ENCODE data around the gene SYNE1.

SYNE1 gene

DNA sequence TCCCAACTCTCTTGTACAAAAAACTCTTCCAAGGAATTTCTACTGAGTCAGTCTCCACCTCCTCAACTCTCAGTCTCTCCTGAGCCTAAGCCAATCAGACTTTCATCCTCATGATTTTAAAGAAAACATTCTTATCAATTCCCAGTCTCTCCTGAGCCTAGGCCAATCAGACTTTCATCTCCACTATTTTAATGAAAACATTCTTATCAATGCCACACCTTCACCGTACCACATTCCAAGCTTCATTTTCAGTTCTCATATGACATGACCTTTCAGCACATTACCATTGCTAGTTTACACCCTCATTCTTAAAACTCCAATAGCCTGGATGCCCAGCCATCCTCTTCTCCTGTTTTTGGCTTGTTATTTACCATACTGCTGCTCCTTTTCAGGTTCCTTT lies 42.5 kb downstream of the SYNE1 start:
- H3K27me3 ChIP-seq (ENCODE audit: control insufficient read depth, insufficient read depth, low read length, poor library complexity, severe bottlenecking): no peaks in the 10 kb centered on the region
- no peak overlapping the region for H3K4me3 ChIP-seq (ENCODE audit: insufficient read depth, low read depth, low read length)
- 91 to 94% methylated on average over 1 of the region's 1 CpG for WGBS, 2 experiments
- no peaks in the 10 kb centered on the region for H3K36me3 ChIP-seq (ENCODE audit: control insufficient read depth, insufficient read depth, low read length)
- no peaks in the 10 kb centered on the region for H3K9me3 ChIP-seq (ENCODE audit: control insufficient read depth, low read length)
- no peaks in the 10 kb centered on the region for H3K4me1 ChIP-seq (ENCODE audit: control insufficient read depth, insufficient read depth, low read length)
- no peak overlapping the region for H3K27ac ChIP-seq (ENCODE audit: insufficient read depth, low read depth, low read length, poor library complexity, severe bottlenecking)

DNA sequence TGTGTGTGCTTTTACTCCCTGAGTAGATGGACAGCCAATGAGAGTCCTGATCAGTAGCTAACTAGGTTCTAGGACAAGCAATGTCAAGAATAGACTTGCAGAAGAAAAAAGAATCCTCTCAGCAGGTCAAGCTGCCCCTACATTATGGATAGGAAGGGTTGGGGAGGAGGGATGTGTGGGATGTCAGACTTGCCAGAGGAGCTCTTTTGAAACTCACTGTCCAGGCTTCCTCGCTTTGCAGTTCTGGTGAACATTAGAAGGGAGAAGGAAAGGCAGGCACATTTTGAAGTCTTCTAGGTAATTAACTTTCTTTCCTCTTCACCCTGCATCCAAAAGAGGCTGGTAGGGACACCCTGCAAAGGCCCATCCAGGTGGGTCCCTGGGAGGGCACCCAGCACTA lies 48.7 kb downstream of the SYNE1 start:
- 93 to 94% methylated on average over 1 of the region's 1 CpG for WGBS, 2 experiments
- H3K36me3 ChIP-seq (ENCODE audit: control insufficient read depth, insufficient read depth, low read length): no peaks in the 10 kb centered on the region
- no peaks in the 10 kb centered on the region for H3K27me3 ChIP-seq (ENCODE audit: control insufficient read depth, insufficient read depth, low read length, poor library complexity, severe bottlenecking)
- H3K4me1 ChIP-seq (ENCODE audit: control insufficient read depth, insufficient read depth, low read length): no peaks in the 10 kb centered on the region
- H3K27ac ChIP-seq (ENCODE audit: insufficient read depth, low read depth, low read length, poor library complexity, severe bottlenecking): no peak overlapping the region
- no peak overlapping the region for H3K4me3 ChIP-seq (ENCODE audit: insufficient read depth, low read depth, low read length)
- no peaks in the 10 kb centered on the region for H3K9me3 ChIP-seq (ENCODE audit: control insufficient read depth, low read length)

DNA sequence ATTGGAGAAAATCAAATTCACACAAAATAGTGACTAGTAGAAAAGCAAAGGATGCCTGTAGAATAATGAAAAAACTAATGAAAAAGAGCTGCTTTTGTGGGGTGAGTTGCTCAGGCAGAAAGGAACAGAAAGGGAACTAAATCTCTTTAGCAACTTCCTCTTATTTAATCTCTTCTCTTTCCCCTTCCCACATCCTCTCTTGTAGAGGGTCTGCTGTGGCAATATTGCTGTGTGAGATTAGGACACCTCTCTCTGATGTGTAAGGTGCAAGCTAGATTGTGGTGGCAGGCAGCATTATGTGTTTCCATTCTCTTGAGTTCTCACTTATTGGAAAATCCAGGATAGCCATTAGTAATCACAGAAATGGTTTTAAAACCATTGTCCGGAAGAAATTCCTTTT lies 49.7 kb downstream of the SYNE1 start:
- H3K27me3 ChIP-seq (ENCODE audit: control insufficient read depth, insufficient read depth, low read length, poor library complexity, severe bottlenecking): no peaks in the 10 kb centered on the region
- H3K27ac ChIP-seq (ENCODE audit: insufficient read depth, low read depth, low read length, poor library complexity, severe bottlenecking): no peak overlapping the region
- no peaks in the 10 kb centered on the region for H3K4me1 ChIP-seq (ENCODE audit: control insufficient read depth, insufficient read depth, low read length)
- no peaks in the 10 kb centered on the region for H3K36me3 ChIP-seq (ENCODE audit: control insufficient read depth, insufficient read depth, low read length)
- H3K4me3 ChIP-seq (ENCODE audit: insufficient read depth, low read depth, low read length): no peak overlapping the region
- WGBS, 2 experiments: no CpG with 5 or more reads among the region's 1 CpG
- H3K9me3 ChIP-seq (ENCODE audit: control insufficient read depth, low read length): no peaks in the 10 kb centered on the region

DNA sequence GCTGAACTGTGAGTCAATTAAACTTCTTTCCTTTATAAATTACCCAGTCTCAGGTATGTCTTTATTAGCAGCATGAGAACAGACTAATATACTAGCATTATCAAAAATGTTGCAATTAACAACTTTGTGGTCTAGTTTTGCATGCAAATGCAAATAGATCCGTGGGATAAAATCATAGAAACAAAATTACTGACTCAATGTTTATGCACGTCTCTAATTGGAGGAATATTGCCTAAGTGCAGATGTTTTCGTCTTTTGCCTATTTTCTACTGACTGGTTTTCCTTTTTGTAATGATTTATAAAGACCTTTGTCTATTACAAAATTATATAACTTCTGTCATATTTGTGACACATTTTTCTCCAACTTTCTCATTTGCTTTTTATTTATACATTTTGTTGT lies 51.9 kb downstream of the SYNE1 start:
- WGBS, 2 experiments: 87 to 100% methylated on average over 2 of the region's 3 CpGs
- H3K4me3 ChIP-seq (ENCODE audit: insufficient read depth, low read depth, low read length): no peak overlapping the region
- no peak overlapping the region for H3K27ac ChIP-seq (ENCODE audit: insufficient read depth, low read depth, low read length, poor library complexity, severe bottlenecking)
- no peaks in the 10 kb centered on the region for H3K4me1 ChIP-seq (ENCODE audit: control insufficient read depth, insufficient read depth, low read length)
- H3K27me3 ChIP-seq (ENCODE audit: control insufficient read depth, insufficient read depth, low read length, poor library complexity, severe bottlenecking): no peaks in the 10 kb centered on the region
- H3K36me3 ChIP-seq (ENCODE audit: control insufficient read depth, insufficient read depth, low read length): no peaks in the 10 kb centered on the region
- no peaks in the 10 kb centered on the region for H3K9me3 ChIP-seq (ENCODE audit: control insufficient read depth, low read length)

GRCh38 chr6:152583888-152584287 lies 53.3 kb downstream of the SYNE1 start:
- 86 to 95% methylated on average over 3 of the region's 3 CpGs for WGBS, 2 experiments
- no peak overlapping the region for H3K27ac ChIP-seq (ENCODE audit: insufficient read depth, low read depth, low read length, poor library complexity, severe bottlenecking)
- no peaks in the 10 kb centered on the region for H3K36me3 ChIP-seq (ENCODE audit: control insufficient read depth, insufficient read depth, low read length)
- no peaks in the 10 kb centered on the region for H3K4me1 ChIP-seq (ENCODE audit: control insufficient read depth, insufficient read depth, low read length)
- H3K4me3 ChIP-seq (ENCODE audit: insufficient read depth, low read depth, low read length): no peak overlapping the region
- H3K9me3 ChIP-seq (ENCODE audit: control insufficient read depth, low read length): no peaks in the 10 kb centered on the region
- no peaks in the 10 kb centered on the region for H3K27me3 ChIP-seq (ENCODE audit: control insufficient read depth, insufficient read depth, low read length, poor library complexity, severe bottlenecking)

GRCh38 chr6:152576525-152576924 lies 60.6 kb downstream of the SYNE1 start:
- H3K36me3 ChIP-seq (ENCODE audit: control insufficient read depth, insufficient read depth, low read length): no peaks in the 10 kb centered on the region
- H3K4me3 ChIP-seq (ENCODE audit: insufficient read depth, low read depth, low read length): no peak overlapping the region
- WGBS, 2 experiments: 100% methylated on average over 1 of the region's 1 CpG
- H3K4me1 ChIP-seq (ENCODE audit: control insufficient read depth, insufficient read depth, low read length): no peaks in the 10 kb centered on the region
- no peaks in the 10 kb centered on the region for H3K27me3 ChIP-seq (ENCODE audit: control insufficient read depth, insufficient read depth, low read length, poor library complexity, severe bottlenecking)
- H3K27ac ChIP-seq (ENCODE audit: insufficient read depth, low read depth, low read length, poor library complexity, severe bottlenecking): no peak overlapping the region
- H3K9me3 ChIP-seq (ENCODE audit: control insufficient read depth, low read length): no peaks in the 10 kb centered on the region

DNA sequence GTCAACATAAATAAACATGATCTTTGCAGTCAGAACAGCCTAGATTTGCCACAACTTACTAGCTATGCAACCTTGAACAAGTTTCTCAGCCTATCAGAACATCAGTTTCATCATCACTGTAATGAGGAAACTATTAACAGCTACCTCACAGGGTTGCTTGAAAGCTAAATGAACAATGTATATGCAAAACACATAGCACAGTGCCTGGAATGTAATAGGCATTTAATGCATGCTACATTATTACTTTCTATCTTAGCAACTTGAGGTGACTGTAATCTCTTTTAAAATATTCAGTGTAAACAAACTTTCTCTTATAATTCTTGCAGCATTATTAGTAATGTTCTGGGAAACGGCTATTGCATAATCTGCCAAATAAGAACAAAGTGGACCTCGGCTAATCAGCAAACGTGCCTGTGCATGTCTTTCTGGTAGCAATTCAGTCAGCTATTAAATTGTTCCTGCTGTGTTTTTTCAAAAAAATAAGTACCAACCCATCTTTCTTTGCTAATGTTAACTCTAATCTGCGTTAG lies 61.5 kb downstream of the SYNE1 start:
- Histone ChIP-seq H3K27ac (ENCODE audit: insufficient read depth, low read depth, low read length, poor library complexity, severe bottlenecking) (no peak overlapping the region), H3K27me3 (ENCODE audit: control insufficient read depth, insufficient read depth, low read length, poor library complexity, severe bottlenecking) (no peaks in the 10 kb centered on the region), H3K36me3 (ENCODE audit: control insufficient read depth, insufficient read depth, low read length) (no peaks in the 10 kb centered on the region), H3K9me3 (ENCODE audit: control insufficient read depth, low read length) (no peaks in the 10 kb centered on the region), H3K4me1 (ENCODE audit: control insufficient read depth, insufficient read depth, low read length) (no peaks in the 10 kb centered on the region), H3K4me3 (ENCODE audit: insufficient read depth, low read depth, low read length) (no peak overlapping the region)
- WGBS, 2 experiments: 83 to 98% methylated on average over 4 of the region's 4 CpGs

DNA sequence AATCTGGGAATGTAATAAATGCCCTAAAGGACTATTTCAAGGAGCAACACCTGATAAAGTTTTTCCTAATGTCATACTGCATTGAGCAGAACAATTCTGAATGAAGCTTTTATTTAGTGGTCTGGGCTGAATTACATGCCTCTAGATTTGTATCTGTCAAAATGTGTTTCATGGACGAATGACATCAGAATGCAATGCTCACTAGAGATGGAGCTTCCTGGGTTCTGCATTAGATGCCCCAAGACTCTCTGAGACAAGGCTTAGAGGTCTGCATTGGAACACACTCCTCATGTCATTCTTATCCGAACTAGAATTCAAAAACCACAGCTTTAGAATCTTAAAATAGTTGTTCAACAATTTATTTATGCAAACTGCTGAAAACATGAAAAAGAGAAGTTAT lies 62.0 kb downstream of the SYNE1 start:
- 87% methylated on average over 1 of the region's 2 CpGs for WGBS, 2 experiments
- Histone ChIP-seq H3K27me3 (ENCODE audit: control insufficient read depth, insufficient read depth, low read length, poor library complexity, severe bottlenecking) (no peaks in the 10 kb centered on the region), H3K36me3 (ENCODE audit: control insufficient read depth, insufficient read depth, low read length) (no peaks in the 10 kb centered on the region)

GRCh38 chr6:152573762-152574161 lies 63.4 kb downstream of the SYNE1 start:
- Histone ChIP-seq H3K27me3 (ENCODE audit: control insufficient read depth, insufficient read depth, low read length, poor library complexity, severe bottlenecking) (no peaks in the 10 kb centered on the region), H3K36me3 (ENCODE audit: control insufficient read depth, insufficient read depth, low read length) (no peaks in the 10 kb centered on the region), H3K4me1 (ENCODE audit: control insufficient read depth, insufficient read depth, low read length) (no peaks in the 10 kb centered on the region), H3K4me3 (ENCODE audit: insufficient read depth, low read depth, low read length) (no peak overlapping the region), H3K9me3 (ENCODE audit: control insufficient read depth, low read length) (no peaks in the 10 kb centered on the region), H3K27ac (ENCODE audit: insufficient read depth, low read depth, low read length, poor library complexity, severe bottlenecking) (no peak overlapping the region)
- 100% methylated on average over 1 of the region's 2 CpGs for WGBS, 2 experiments

More for the DNA sequence above, 62.0 kb downstream of the SYNE1 start:
- Histone ChIP-seq H3K9me3 (ENCODE audit: control insufficient read depth, low read length) (no peaks in the 10 kb centered on the region), H3K4me1 (ENCODE audit: control insufficient read depth, insufficient read depth, low read length) (no peaks in the 10 kb centered on the region), H3K4me3 (ENCODE audit: insufficient read depth, low read depth, low read length) (no peak overlapping the region), H3K27ac (ENCODE audit: insufficient read depth, low read depth, low read length, poor library complexity, severe bottlenecking) (no peak overlapping the region)

- WGBS, 2 experiments: 91 to 92% methylated on average over 7 of the region's 7 CpGs
- Histone ChIP-seq H3K27me3 (ENCODE audit: control insufficient read depth, insufficient read depth, low read length, poor library complexity, severe bottlenecking) (no peaks in the 10 kb centered on the region), H3K9me3 (ENCODE audit: control insufficient read depth, low read length) (no peaks in the 10 kb centered on the region), H3K36me3 (ENCODE audit: control insufficient read depth, insufficient read depth, low read length) (no peaks in the 10 kb centered on the region), H3K4me3 (ENCODE audit: insufficient read depth, low read depth, low read length) (no peak overlapping the region), H3K27ac (ENCODE audit: insufficient read depth, low read depth, low read length, poor library complexity, severe bottlenecking) (no peak overlapping the region), H3K4me1 (ENCODE audit: control insufficient read depth, insufficient read depth, low read length) (no peaks in the 10 kb centered on the region)
Measured at GRCh38 chr6:152572338-152573088, 64.6 kb downstream of the SYNE1 start.
